Ramos (cell line): ENCODE results near the gene ENPP6.
"Not testable (repeated sequence)": the region's sequence is repeated elsewhere in the genome, so short reads cannot be mapped to it uniquely, and the experiment has no call there.

Experiments
- in situ Hi-C: fragments of 300-500 bp; cut with MboI; formaldehyde crosslinking; loops from one replicate; pipeline ENCODE4 v1.14.3; 2022; ENCODE audit warnings: low sequenced_read_pairs; ENCODE audit not compliant: unreplicated experiment

ENPP6 gene

DNA sequence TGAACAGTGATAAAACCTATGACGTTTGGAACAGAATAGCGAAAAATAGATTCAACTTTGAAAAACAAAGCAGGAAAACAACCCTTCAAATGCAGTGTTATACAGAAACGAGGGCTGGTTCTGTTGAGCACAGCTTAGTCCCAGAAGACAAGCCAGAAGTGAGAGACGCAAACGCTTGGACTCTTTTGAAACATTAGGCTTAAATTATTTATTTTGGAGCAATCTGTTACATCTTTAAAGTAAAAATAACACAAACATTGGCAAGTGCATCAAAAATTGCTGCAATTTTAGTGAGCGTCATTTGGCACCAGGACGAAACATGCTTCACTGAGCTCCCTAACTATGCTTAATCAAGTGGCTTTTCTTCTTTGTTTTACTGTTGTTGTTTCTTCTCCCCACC is 63.5 kb downstream of the ENPP6 start:
- in situ Hi-C loops, result no loop called here

DNA sequence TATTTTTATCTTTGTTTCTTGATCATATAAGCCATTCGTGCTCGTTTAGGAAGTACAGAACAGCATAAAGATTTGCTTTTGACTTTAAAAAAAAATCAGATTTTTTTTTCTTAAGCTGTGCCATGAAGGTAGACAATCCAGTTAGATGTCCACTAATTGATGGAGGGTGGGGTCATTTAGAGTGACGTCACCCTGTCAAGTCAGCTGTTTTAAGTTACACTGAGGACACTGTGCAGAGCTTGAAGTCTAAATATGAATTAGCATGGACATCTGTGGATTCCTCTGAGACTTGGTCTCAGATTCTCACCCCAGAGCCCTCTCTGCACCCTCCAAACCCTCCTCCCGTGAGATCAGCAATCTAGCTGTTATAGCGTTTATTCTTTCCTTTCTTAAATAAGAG is 63.9 kb downstream of the ENPP6 start:
- in situ Hi-C loops, result no loop called here

DNA sequence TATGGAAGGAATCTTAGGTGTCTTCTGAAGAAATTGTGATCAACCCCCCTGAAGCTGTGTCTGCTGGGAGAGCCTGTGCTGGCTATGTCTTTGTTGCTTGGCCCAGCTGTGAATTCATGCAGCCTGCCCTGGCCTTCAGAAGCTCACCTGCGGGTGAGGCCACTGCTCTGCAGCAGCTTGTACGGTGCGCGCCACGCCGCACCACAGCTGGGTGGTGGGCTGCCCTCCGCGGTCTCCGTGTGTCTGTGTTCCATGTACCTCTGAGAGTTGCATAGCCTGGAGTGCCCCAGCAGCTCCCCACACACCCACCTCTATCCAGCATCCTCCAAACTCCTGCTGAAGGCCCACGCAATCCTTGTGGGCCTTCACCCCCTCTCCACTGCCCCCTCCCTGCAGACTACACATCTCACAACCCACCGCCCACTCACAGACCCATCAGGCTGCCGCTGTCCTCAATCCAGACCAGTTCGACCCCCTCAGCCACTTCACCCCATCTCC is 65.6 kb downstream of the ENPP6 start:
- in situ Hi-C loops, result no loop called here

DNA sequence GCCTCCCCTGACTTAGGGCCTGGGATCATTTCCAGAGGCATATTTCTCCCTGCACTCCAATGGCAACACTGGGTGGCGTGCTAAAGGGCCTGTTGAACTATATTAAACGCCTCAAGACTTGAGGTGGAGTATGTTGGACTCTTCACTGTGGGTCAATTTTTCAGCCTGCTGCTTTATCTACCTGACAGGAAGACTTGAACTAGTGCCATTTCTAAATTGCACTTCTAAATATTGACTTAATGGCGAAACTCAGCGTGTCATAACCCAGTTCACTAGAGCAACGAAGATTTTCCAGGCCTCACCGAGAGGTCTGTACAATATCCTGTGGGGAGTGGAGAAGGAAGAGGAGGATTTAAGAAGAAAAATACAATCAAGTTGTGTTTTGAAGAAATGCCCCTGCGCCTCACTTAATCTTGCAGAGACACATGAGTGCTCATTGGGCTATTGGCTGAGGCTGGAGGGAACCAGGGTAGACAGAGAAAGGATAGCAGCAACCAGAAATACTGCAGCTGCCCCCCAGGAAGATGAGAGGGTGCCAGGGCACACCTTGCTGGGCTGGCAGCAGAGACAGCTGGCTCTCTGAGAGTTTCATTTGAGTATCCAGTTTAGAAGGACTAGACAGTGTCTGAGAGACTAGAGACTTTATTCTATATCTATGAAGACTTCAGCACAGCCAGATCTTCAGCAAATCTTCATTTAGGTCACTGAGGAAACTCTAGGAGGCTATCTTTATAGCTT is 67.4 kb downstream of the ENPP6 start:
- in situ Hi-C loops, result no loop called here

DNA sequence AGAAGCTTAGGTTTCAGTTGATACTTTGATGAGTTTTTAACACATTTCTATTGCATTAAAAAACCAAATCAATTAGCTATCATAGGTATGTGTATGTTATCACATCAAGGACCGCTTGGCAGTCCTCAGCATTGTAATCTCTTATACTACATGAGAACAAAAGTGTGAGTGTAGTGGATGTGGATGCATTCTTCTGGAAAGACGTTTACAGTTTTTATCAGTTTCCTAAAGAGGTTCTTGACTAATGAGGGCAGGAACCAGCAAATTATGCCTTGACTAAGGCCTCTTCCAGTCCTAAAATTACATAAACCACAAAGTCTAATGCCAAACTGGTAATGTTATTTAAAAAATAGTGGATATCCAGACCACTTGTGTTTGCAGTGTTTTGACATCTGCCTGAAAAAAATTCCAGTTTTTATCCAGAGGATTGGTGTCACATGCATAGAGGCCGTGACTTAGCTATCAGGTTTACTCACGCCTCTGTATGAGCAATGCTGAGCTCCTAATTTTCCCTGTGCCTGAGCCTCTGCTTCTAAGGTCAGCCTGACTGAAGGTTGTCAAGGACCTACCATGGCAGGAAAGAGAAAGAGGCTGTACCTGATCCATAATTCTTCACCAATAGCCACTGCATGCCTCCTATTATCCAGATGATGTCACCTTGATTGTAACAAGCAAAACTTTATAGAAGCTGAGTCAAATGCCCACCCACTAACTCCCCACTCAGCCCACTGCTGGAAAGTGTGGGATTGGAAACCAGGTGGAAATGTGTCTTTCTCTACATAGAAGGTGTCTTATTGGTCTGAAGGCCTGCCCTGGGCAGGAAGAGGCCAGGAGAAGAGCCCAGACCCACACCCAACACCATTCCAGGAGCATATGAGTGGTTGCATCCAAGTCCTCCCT is 68.7 kb downstream of the ENPP6 start:
- in situ Hi-C loops, result no loop called here

DNA sequence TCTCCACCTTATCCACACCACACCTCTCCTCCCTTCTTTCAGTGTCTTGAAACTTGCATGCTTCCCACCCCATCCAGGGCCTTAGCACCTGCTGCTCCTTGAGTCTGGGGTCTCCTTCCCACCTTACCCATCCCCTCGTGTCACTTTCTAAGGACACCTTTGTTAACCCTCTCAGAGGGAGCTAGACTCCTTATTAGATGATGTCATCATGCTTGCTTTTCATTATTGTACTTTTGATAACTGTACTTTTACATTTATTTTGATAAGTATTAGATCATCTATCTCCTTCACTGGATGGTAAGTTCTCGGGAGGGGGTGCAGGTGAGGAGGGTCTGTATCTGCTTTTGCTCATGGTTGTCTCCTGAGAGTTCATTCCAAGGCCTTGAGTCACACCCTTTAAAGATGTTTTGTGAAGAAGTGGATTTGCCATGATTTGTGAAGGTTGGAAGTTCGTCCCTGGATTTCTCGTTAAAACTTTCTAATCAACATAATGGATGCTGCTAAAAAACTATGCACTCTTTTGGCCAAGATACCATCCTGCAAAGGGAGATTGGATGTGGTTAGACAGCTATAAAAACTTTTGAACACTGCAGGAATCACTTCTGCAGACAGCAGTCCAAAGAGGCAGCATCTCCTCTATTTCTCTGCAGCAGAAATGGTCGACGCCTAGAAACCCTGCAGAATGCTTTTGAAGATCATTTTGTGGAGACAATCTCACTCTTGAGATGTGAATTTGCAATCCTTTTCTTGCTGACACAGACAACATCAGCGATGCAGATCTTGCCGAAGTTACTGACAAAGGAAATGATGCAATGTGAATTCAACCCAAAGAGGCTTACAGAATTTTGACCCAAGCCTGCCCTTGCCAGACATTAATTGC is 69.6 kb downstream of the ENPP6 start:
- in situ Hi-C loops, result no loop called here

DNA sequence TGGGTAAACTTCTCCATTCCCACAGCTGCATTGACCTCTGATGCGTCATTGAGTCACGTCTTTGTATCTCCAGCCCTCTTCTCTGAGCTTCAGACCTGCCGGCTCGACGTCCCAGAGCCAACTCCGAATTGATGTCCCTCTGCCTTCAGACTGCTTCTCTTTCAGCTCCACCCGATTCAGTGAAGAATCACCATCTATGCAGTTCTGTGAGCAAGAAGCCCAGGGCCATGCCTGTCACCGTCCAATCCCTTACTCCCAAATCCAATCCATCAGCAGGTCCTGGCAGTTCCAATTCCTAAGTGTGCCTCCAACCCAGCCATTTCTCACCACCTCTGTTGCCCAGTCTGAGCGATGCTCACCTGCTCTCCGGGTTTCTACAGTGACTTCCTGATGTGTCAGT is 70.7 kb downstream of the ENPP6 start:
- in situ Hi-C loops, result no loop called here

DNA sequence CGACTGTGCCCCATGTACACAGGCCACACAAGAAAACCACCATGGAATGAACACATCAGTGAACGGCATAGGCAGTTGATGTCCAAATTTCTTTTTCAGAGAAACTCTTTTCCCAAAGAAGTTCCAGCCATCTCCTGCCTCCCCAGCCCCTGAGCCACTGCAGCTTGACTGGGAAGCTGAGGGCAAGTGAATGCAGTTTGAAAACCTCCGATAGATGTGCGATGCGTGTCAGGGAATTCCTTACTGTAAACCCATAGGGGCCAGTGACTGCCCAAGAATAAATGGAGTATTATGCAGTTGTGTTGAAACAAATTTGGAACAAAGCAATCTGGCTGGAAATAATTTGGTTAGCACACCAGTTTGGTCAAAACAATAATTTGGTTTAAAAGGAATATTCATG is 72.1 kb downstream of the ENPP6 start:
- in situ Hi-C loops, result no loop called here

DNA sequence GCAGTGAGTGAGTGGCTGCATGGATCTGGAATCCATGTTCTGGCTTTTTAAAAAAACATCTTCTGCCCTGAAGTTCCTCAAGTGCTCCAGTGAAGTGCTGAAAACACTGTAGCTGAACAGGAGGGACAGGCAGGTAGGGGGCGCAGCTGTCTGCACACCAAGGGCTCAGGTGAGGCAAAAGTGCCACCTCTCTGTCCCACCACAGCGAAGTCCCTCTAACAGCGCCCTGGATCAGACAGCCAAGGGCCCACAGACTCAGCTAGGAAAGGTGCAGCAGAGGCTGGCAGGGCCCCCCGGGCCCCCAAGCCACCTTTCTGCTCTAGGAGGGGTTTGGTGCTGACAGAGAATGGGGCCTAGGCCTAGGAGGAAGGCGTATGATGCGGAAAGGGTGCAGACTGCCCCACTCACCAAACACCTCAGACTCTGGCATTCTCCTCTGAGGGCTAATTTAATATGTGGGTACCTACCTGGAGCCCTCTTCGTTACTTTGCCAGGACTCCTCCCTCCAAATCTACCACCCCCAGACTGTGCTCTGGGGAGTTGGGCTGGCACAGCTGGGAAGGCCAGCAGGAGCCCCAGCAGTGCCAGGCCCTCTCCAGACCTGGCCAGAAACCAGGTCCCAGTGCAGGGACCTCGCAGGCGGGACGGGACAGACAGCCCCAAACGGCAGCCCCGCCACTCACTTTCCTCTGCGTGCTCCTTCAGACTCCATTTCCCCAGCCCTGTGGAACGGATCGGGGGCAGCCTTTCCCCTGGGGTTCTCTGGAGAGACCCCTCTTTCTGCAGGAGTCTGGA is 73.7 kb downstream of the ENPP6 start:
- in situ Hi-C loops, result no loop called here

DNA sequence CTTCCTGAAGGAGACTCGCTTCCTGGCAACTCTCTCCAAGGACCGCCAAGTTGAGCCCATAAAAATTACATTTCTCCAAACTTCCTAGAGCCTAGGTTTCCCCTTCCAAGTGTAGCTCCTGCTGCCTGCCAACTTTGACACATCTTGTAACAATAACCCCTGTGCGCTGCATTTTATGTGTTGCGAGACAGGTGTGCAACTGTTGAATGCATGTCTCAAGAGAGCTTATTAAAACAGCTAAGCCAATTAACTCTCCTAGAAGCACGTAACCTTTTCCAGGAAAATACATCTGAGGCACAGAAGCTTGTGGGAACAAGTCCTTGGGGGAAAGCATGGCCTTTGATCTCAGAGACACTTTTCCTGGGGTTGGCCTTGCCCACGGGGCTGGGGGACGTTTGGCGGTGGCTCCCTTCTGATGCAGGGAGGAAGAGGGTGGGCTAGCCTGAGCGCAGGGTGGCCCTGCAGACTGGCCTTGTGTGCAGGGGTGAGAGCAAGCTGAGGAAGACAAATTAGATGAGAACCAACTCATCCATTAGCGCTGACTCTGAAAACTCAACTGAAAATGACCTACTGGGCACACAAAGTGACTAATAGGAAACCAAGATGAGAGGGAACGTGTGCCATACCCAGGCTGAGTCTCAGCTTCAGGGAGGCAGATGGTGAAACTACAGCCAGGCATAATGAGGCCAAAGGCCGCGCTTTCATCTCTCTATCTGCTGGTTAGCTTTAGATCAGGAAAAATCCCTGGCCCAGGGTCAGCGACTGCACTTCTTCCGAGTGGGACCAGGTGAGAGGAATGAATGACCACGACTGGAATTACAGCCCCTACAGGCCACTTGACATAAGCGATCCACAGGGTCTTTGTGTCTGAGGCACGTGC is 75.3 kb downstream of the ENPP6 start:
- in situ Hi-C loops, result no loop called here

DNA sequence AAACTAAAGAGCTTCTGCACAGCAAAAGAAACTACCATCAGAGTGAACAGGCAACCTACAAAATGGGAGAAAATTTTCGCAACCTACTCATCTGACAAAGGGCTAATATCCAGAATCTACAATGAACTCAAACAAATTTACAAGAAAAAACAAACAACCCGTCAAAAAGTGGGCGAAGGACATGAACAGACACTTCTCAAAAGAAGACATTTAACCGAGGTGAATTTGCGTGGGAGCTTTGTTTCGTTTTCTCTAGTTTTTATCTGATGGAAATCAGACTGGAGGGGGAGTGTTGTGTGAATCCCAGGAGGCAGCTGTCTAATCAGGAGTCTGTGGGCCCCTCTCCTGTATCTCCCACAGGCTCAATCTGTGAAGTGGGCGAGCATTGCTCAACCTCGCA is 76.8 kb downstream of the ENPP6 start:
- in situ Hi-C loops, result not testable (repeated sequence)

DNA sequence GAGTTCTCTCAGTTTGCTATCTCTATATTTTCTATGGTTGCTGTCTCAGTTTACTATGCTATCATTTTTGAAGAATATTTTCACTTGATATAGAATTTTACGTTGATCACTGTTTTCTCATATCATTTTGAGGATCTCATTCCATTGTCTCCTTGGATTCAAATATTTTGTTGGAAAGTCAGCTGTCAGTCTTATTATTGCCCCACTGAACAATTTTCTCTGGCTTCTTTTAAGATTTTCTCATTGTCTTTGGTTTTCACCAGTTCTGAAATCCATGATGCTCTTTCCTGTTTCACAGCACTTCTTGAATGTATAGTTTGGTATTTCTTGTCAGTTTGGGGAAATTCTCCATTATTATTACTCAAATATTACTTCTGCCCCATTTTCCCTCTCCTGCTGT is 81.1 kb downstream of the ENPP6 start:
- in situ Hi-C loops, result no loop called here

DNA sequence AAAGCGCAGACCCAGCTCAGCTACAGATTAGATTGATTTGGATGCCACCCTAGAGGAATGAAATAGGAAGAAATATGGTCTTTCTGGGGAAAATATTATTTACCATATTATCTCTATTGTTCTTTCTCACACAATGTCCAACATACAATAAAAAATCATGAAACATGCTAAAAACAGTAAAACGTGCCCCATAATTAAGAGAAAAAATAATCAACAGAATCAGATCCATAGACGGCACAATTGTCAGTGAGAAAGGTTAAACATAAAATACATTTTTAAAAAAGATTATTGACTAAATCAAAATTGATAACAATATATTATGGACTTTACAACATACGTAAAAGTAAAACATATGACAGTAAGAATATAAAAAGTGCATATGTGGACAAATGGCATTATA is 90.9 kb downstream of the ENPP6 start:
- in situ Hi-C loops, result no loop called here

DNA sequence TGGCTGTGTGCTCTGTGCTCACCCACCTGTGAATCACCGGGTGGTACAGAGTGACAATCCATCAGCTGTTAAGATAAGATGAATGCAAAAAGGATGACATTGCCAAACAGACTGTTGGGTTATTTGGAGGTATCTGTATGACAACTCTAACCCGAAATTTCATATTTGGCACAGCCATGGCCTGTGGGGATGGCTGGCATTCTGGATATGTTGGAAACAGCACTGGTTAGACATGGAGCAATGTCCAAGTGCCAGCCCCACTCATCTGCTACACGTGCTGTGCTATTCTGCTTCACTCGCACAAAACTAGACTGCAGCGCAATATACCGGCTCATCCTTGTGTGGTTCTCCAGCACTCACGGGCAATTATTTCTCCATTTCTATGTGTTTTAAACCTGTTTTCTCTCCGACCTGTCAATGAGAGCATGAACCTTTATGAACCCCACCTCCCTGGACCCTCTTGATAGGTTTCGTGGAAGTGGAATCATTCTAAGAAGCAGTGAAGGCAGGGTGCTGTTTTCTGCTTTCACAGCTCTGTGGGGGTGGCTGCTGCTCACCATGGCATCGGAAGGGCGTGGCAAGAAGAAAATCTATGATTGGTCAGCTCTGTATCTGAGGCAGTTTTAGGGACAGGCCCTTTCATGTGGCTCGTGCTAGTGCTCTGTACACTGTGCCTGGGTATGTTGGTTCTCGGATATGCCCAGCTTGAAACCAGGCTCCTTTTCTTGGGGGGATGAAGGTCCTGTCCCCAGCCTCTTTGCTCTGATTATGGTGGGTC is 94.9 kb downstream of the ENPP6 start:
- in situ Hi-C loops, result no loop called here

DNA sequence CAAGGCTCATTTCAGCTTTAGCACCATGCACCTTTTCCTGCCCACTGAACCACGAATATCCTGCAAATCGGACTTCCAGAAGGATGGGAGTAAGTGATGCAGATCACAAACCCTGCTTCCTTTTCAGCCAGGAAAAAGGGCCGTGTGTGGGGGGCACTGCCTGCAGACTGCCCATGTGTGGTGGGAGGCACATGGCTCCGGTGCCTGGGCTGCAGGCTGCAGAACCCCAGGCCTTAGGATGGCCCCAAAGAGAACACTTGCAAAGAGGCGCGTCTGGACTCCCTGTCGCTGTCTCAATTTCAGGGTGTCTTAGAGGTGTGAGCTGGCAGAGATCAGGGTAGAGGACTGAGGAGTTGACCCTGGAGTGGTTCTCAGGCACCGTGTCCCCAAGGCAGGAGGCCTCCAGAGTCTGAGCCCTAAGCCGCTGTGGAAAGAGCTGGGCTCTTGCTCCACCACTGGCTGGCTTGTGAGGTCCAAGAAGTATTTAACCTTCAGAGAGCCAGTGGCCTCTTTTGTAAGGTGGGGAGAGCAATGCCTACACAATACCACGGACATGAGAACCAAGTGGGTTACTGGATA is 97.0 kb downstream of the ENPP6 start:
- in situ Hi-C loops, result no loop called here

DNA sequence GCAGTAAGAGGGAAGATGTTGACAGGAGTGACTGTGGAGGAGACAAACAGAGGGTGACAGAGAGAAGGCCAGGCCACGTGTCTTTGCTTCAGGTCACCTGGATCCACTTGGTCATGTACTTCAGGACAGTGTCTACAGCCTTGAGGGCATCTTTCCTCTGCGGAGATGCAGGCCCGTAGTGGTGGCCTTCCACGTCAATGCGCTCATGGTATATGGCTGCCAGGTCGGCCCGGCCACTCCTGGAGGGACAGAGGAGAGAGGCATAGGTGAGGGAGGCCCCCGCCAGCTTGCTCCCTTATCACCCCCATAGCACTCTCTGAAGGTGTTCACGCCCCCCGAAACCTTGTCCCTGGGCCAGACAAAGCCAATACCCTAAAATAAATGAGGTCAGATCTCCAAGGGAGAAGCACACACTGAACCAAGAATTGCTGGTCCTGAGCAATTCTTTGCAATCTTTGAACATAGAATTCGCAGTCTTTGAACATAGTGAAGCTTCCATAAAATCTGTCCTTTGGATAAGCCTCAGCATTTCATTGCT is 99.9 kb downstream of the ENPP6 start:
- in situ Hi-C loops, result no loop called here

DNA sequence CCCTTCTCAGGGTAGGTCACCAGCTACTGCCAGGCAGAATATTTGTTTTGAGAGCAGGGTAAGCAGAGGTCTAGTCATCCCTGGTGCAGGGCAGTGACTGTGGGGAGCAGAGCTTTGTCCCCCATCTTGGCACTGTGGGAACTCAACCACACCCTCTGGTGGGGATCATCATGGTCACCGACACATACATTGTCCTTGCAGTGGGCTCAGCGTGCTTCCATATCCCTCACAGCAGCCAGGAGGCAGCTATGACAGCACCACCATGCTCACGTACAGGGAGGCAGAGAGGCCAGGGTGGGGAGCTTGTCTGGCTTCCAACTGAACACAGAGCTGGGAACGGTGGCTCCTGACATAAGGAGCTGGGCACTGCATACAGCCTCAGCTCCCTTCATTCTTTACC is 102.3 kb downstream of the ENPP6 start:
- in situ Hi-C loops, result no loop called here
